IMR-90 (cell line): ENCODE measurements around the gene MARVELD3. TPM values are rescaled to one million over a fixed set of nuclear protein-coding genes. Genes with fewer than 3 reads are reported as not detected.

Experiments
- ATAC-seq: fragments of 200-7000 bp; cut with Tn5 transposase; 2 replicates; pipeline ENCODE4 v1.9.1; 2020; ENCODE audit warnings: low read depth, mild to moderate bottlenecking, moderate library complexity
- BruUV-seq: library from RNA; stranded (reverse); fragments of 400-500 nt; replicated peaks from 2 replicates; lab custom pipeline; 2021; lab: Mats Ljungman, UMichigan
- CTCF ChIA-PET: fragments of 300-600 bp; formaldehyde crosslinking; extraction: SDS; loops from one replicate; lab custom pipeline; 2021; ENCODE audit warnings: antibody characterized with exemption; lab: Yijun Ruan, JAX
- POLR2A ChIA-PET: fragments of 300-600 bp; sonication (Branson Sonifier 250); formaldehyde crosslinking; loops from one replicate; lab custom pipeline; 2022; ENCODE audit warnings: antibody characterized with exemption; ENCODE audit not compliant: unreplicated experiment; lab: Charles Lee
- DNase-seq: peaks from one replicate; pipeline ENCODE4 v3.0.0; 2013
- H2AFZ ChIP-seq: replicated peaks from 2 replicates; pipeline ENCODE3; 2013; ENCODE audit warnings: low read length, mild to moderate bottlenecking; ENCODE audit not compliant: poor library complexity
- H2AK5ac ChIP-seq: 2 replicates; pipeline ENCODE4 v1.6.1; 2013; ENCODE audit warnings: low read depth, low read length, inconsistent platforms
- H2AK9ac ChIP-seq: replicated peaks from 2 replicates; pipeline ENCODE3; 2013; ENCODE audit warnings: mild to moderate bottlenecking, low read depth, low read length, moderate library complexity; ENCODE audit not compliant: poor library complexity
- H2BK120ac ChIP-seq: 2 replicates; pipeline ENCODE4 v1.6.1; 2013; ENCODE audit warnings: low read depth, low read length, inconsistent platforms
- H2BK15ac ChIP-seq: 3 replicates; pipeline ENCODE4 v1.6.1; 2013; ENCODE audit warnings: low read depth, low read length, inconsistent platforms
- H2BK20ac ChIP-seq: 2 replicates; pipeline ENCODE4 v1.6.1; 2013; ENCODE audit warnings: low read depth, mild to moderate bottlenecking, inconsistent platforms, low read length, moderate library complexity
- H2BK5ac ChIP-seq: 2 replicates; pipeline ENCODE4 v1.6.1; 2013; ENCODE audit warnings: mild to moderate bottlenecking, low read depth, low read length, inconsistent platforms; ENCODE audit not compliant: poor library complexity, severe bottlenecking
- H3K14ac ChIP-seq: replicated peaks from 2 replicates; pipeline ENCODE4 v1.6.1; 2013; ENCODE audit warnings: low read depth, low read length, inconsistent platforms
- H3K18ac ChIP-seq: 2 replicates; pipeline ENCODE4 v1.6.1; 2013; ENCODE audit warnings: low read depth, low read length, control low read depth
- H3K23ac ChIP-seq: 2 replicates; pipeline ENCODE4 v1.6.1; 2013; ENCODE audit warnings: low read depth, low read length, inconsistent platforms
- H3K27ac ChIP-seq: 2 replicates; pipeline ENCODE4 v1.5.1; 2013; ENCODE audit warnings: mild to moderate bottlenecking, control low read depth, low read length; ENCODE audit not compliant: insufficient read depth
- H3K27me3 ChIP-seq: 2 replicates; pipeline ENCODE4 v1.6.1; 2013; ENCODE audit warnings: low read length; ENCODE audit not compliant: control insufficient read depth, insufficient read depth
- H3K36me3 ChIP-seq: 2 replicates; pipeline ENCODE4 v1.6.1; 2013; ENCODE audit warnings: low read length, mixed read lengths; ENCODE audit not compliant: control insufficient read depth, insufficient read depth
- H3K4ac ChIP-seq: 2 replicates; pipeline ENCODE4 v1.6.1; 2013; ENCODE audit warnings: low read depth, low read length, inconsistent platforms
- H3K4me1 ChIP-seq: 2 replicates; pipeline ENCODE4 v1.6.1; 2013; ENCODE audit warnings: low read length, mixed read lengths; ENCODE audit not compliant: control insufficient read depth, insufficient read depth
- H3K4me2 ChIP-seq: 2 replicates; pipeline ENCODE4 v1.6.1; 2013; ENCODE audit warnings: low read depth, mild to moderate bottlenecking, control low read depth, low read length, moderate library complexity
- H3K4me3 ChIP-seq: 2 replicates; pipeline ENCODE4 v1.5.1; 2013; ENCODE audit warnings: low read depth, mild to moderate bottlenecking, control low read depth, low read length, moderate library complexity; ENCODE audit not compliant: insufficient read depth
- H3K56ac ChIP-seq: 2 replicates; pipeline ENCODE4 v1.6.1; 2013; ENCODE audit warnings: low read length, inconsistent platforms; ENCODE audit not compliant: insufficient read depth; ENCODE audit errors: extremely low read depth
- H3K79me1 ChIP-seq, 2 experiments: 2 replicates each; pipeline ENCODE4 v1.6.1; 2013; ENCODE audit warnings: low read length in 2 of 2, inconsistent platforms in 1 of 2, low read depth in 1 of 2
- H3K9ac ChIP-seq: 2 replicates; pipeline ENCODE4 v1.6.1; 2013; ENCODE audit warnings: low read depth, low read length, control low read depth
- H3K9me1 ChIP-seq: 2 replicates; pipeline ENCODE4 v1.6.1; 2013; ENCODE audit warnings: low read length, inconsistent platforms; ENCODE audit not compliant: insufficient read depth
- H3K9me3 ChIP-seq: 2 replicates; pipeline ENCODE4 v1.6.1; 2013; ENCODE audit warnings: low read length; ENCODE audit not compliant: control insufficient read depth, insufficient read depth
- H4K20me1 ChIP-seq: 2 replicates; pipeline ENCODE4 v1.6.1; 2013; ENCODE audit warnings: low read length, inconsistent platforms; ENCODE audit not compliant: insufficient read depth
- H4K5ac ChIP-seq: 2 replicates; pipeline ENCODE4 v1.6.1; 2013; ENCODE audit warnings: mild to moderate bottlenecking, low read depth, low read length, control low read depth
- H4K8ac ChIP-seq, 2 experiments: 2 replicates each; pipeline ENCODE4 v1.6.1; 2013; ENCODE audit warnings: low read depth in 2 of 2, low read length in 2 of 2, control low read depth in 1 of 2, inconsistent platforms in 1 of 2
- H4K91ac ChIP-seq: 2 replicates; pipeline ENCODE4 v1.6.1; 2013; ENCODE audit warnings: low read depth, low read length, inconsistent platforms; ENCODE audit not compliant: insufficient read depth
- BHLHE40 ChIP-seq: fragments of 150-350 bp; IDR thresholded peaks from 2 replicates; pipeline ENCODE4 v1.6.1; 2016; ENCODE audit warnings: mild to moderate bottlenecking, low read depth, low read length
- CEBPB ChIP-seq: IDR thresholded peaks from 2 replicates; pipeline ENCODE4 v1.6.1; 2012; ENCODE audit warnings: low read depth, low read length, improper control_type of control experiment
- CHD1 ChIP-seq: IDR thresholded peaks from 2 replicates; pipeline ENCODE4 v1.6.1; 2012; ENCODE audit warnings: low read depth, low read length, improper control_type of control experiment
- CTCF ChIP-seq: conservative IDR thresholded peaks from 2 replicates; pipeline ENCODE4 v1.5.1; 2012; ENCODE audit warnings: mild to moderate bottlenecking, low read depth, low read length, improper control_type of control experiment
- FOS ChIP-seq: fragments of 150-350 bp; IDR thresholded peaks from 2 replicates; pipeline ENCODE4 v1.6.1; 2016; ENCODE audit warnings: low read depth, low read length
- MAZ ChIP-seq: IDR thresholded peaks from 2 replicates; pipeline ENCODE4 v1.6.1; 2012; ENCODE audit warnings: low read depth, mild to moderate bottlenecking, low read length, improper control_type of control experiment, moderate library complexity, borderline replicate concordance
- MXI1 ChIP-seq: IDR thresholded peaks from 2 replicates; pipeline ENCODE4 v1.6.1; 2012; ENCODE audit warnings: low read depth, mild to moderate bottlenecking, low read length, moderate library complexity, borderline replicate concordance
- NFE2L2 ChIP-seq: fragments of 150-350 bp; IDR thresholded peaks from 2 replicates; pipeline ENCODE4 v1.6.1; 2016; ENCODE audit warnings: low read depth, mild to moderate bottlenecking, low read length
- POLR2A ChIP-seq: IDR thresholded peaks from 2 replicates; pipeline ENCODE4 v1.6.1; 2012; ENCODE audit warnings: mild to moderate bottlenecking, low read depth, low read length
- RFX5 ChIP-seq: IDR thresholded peaks from 2 replicates; pipeline ENCODE4 v1.8.0; 2012; ENCODE audit warnings: low read depth, mild to moderate bottlenecking, low read length, moderate library complexity
- SMC3 ChIP-seq: fragments of 150-350 bp; IDR thresholded peaks from 2 replicates; pipeline ENCODE4 v1.6.1; 2016; ENCODE audit warnings: low read depth, mild to moderate bottlenecking, antibody characterized with exemption, low read length, moderate library complexity
- WGBS, 2 experiments: methylation state at CpG; one replicate each; pipeline versions ENCODE4 v1.1.5 to v1.1.7; 2013; ENCODE audit warnings: missing lambda C conversion rate in 2 of 2; ENCODE audit not compliant: insufficient read length in 1 of 2; ENCODE audit errors: extremely low coverage in 2 of 2; 5-methylcytosine and 5-hydroxymethylcytosine counted together
- dilution Hi-C: fragments of 300-500 bp; cut with HindIII; formaldehyde crosslinking; loops from one replicate; pipeline ENCODE4 v1.14.3; 2018; ENCODE audit warnings: low sequenced_read_pairs; ENCODE audit not compliant: unreplicated experiment
- in situ Hi-C: fragments of 300-500 bp; cut with MboI; formaldehyde crosslinking; loops from 3 replicates; pipeline ENCODE4 v1.14.3; 2019; ENCODE audit warnings: low sequenced_read_pairs, inconsistent platforms, mixed read lengths
- intact Hi-C: fragments of 100-400 bp; cut with micrococcal nuclease; formaldehyde crosslinking; loops from 2 replicates; pipeline ENCODE4 v1.10.0; 2022
- polyA plus RNA-seq, 3 experiments: library from polyadenylated mRNA; depleted of rRNA; stranded (reverse); fragments of >200 nt; gene quantifications; 2 replicates each; pipeline ENCODE4 v1.2.3, GENCODE V29; 2012; ENCODE audit warnings: low replicate concordance in 1 of 3
- total RNA-seq: library from RNA; depleted of rRNA; stranded (reverse); fragments of >200 nt; gene quantifications from 2 replicates; pipeline ENCODE4 v1.2.3, GENCODE V29; 2012

The MARVELD3 gene
- total and polyA plus RNA-seq, 2 of the 4 experiments (the other 2 are of a cell fraction): not detected

- no peak overlapping the region for H2AFZ ChIP-seq
- ChIA-PET POLR2A (no interaction called here), CTCF (no interaction called here)
- no peak overlapping the region for H3K56ac ChIP-seq
- H3K27ac ChIP-seq: no peak overlapping the region
- dilution Hi-C loops: no loop called here
- H2BK20ac ChIP-seq: no peak overlapping the region
- no peak overlapping the region for H2AK5ac ChIP-seq
- no peak overlapping the region for H3K23ac ChIP-seq
- BruUV-seq: no TSS peak
- no peak overlapping the region for H3K18ac ChIP-seq
- no peaks in the 10 kb centered on the region; a peak in 2 of 4 replicates for H3K79me1 ChIP-seq
- H2AK9ac ChIP-seq: no peak overlapping the region
- WGBS, 2 experiments: 100% methylated on average over 1 of the region's 7 CpGs; no CpG with 5 or more reads in 1 of the 2 experiments
- H4K5ac ChIP-seq: no peak overlapping the region
- H3K4ac ChIP-seq: no peak overlapping the region
- no peak overlapping the region for H4K8ac ChIP-seq
- in situ Hi-C loops: no loop called here
- DNase-seq (no peak), ATAC-seq (no peak)
- H3K4me3 ChIP-seq: no peak overlapping the region
- no peak overlapping the region for H2BK120ac ChIP-seq
- H3K9me3 ChIP-seq: no peaks in the 10 kb centered on the region
- peaks cover 39% of the 10 kb centered on the region for H3K36me3 ChIP-seq
- H3K9me1 ChIP-seq: peaks cover 8% of the 10 kb centered on the region; the same call in 1 of the 2 replicates
- no peaks in the 10 kb centered on the region for H3K27me3 ChIP-seq
- H3K14ac ChIP-seq: no peak overlapping the region
- intact Hi-C loops: no loop called here
- H3K4me2 ChIP-seq: no peak overlapping the region
- TF ChIP-seq CHD1 (no peak), FOS (no peak), POLR2A (no peak), NFE2L2 (no peak), SMC3 (no peak), MAZ (no peak), CEBPB (no peak), MXI1 (no peak), RFX5 (no peak), BHLHE40 (no peak), CTCF (no peak)
- no peak overlapping the region for H3K9ac ChIP-seq
- no peaks in the 10 kb centered on the region for H3K4me1 ChIP-seq
- H4K91ac ChIP-seq: no peak overlapping the region
- H4K20me1 ChIP-seq: no peaks in the 10 kb centered on the region
- no peak overlapping the region for H2BK15ac ChIP-seq
- H2BK5ac ChIP-seq: no peak overlapping the region
Measured at GRCh38 chr16:71649704-71650103, 23.7 kb downstream of the MARVELD3 start.
